ENCODE data around the gene ELL.

The ELL gene

GRCh38 chr19:18502246-18502637 lies 19.6 kb downstream of the ELL start:
- no peaks in the 10 kb centered on the region for H3K9me3 ChIP-seq (ENCODE audit: severe bottlenecking)
- no peak for DNase-seq
- H3K27me3 ChIP-seq (ENCODE audit: insufficient read depth, low read depth, severe bottlenecking) = no peaks in the 10 kb centered on the region
- H3K4me3 ChIP-seq (ENCODE audit: low read depth, low read length) = no peak overlapping the region
- no peaks in the 10 kb centered on the region for H3K36me3 ChIP-seq
- no peak overlapping the region for H3K27ac ChIP-seq
- no peak for TF ChIP-seq CTCF (IDR thresholded peaks at IDR 0.05; ENCODE audit: low read depth, low read length)

GRCh38 chr19:18501832-18502231 lies 20.0 kb downstream of the ELL start:
- Histone ChIP-seq H3K27me3 (ENCODE audit: insufficient read depth, low read depth, severe bottlenecking) (no peaks in the 10 kb centered on the region), H3K9me3 (ENCODE audit: severe bottlenecking) (no peaks in the 10 kb centered on the region), H3K36me3 (no peaks in the 10 kb centered on the region), H3K4me3 (ENCODE audit: low read depth, low read length) (no peak overlapping the region), H3K27ac (no peak overlapping the region)
- TF ChIP-seq CTCF (IDR thresholded peaks at IDR 0.05; ENCODE audit: low read depth, low read length) = no peak
- DNase-seq = no peak

GRCh38 chr19:18501351-18501750 lies 20.5 kb downstream of the ELL start:
- H3K36me3 ChIP-seq = no peaks in the 10 kb centered on the region
- no peaks in the 10 kb centered on the region for H3K27me3 ChIP-seq (ENCODE audit: insufficient read depth, low read depth, severe bottlenecking)
- DNase-seq = no peak
- no peaks in the 10 kb centered on the region for H3K9me3 ChIP-seq (ENCODE audit: severe bottlenecking)
- H3K4me3 ChIP-seq (ENCODE audit: low read depth, low read length) = no peak overlapping the region
- H3K27ac ChIP-seq = no peak overlapping the region
- no peak for TF ChIP-seq CTCF (IDR thresholded peaks at IDR 0.05; ENCODE audit: low read depth, low read length)

- Histone ChIP-seq H3K4me3 (ENCODE audit: low read depth, low read length) (no peak overlapping the region), H3K36me3 (no peaks in the 10 kb centered on the region), H3K9me3 (ENCODE audit: severe bottlenecking) (no peaks in the 10 kb centered on the region), H3K27ac (no peak overlapping the region), H3K27me3 (ENCODE audit: insufficient read depth, low read depth, severe bottlenecking) (no peaks in the 10 kb centered on the region)
- no peak for TF ChIP-seq CTCF (IDR thresholded peaks at IDR 0.05; ENCODE audit: low read depth, low read length)
- DNase-seq = no peak
Observed at GRCh38 chr19:18500799-18501198, 21.1 kb downstream of the ELL start.

- H3K27me3 ChIP-seq (ENCODE audit: insufficient read depth, low read depth, severe bottlenecking) = no peaks in the 10 kb centered on the region
- no peak for DNase-seq
- H3K4me3 ChIP-seq (ENCODE audit: low read depth, low read length) = no peak overlapping the region
- no peak overlapping the region for H3K27ac ChIP-seq
- H3K9me3 ChIP-seq (ENCODE audit: severe bottlenecking) = no peaks in the 10 kb centered on the region
- TF ChIP-seq CTCF (IDR thresholded peaks at IDR 0.05; ENCODE audit: low read depth, low read length) = no peak
- no peaks in the 10 kb centered on the region for H3K36me3 ChIP-seq
Observed at GRCh38 chr19:18500376-18500775, 21.5 kb downstream of the ELL start.

- DNase-seq = no peak
- Histone ChIP-seq H3K36me3 (no peaks in the 10 kb centered on the region), H3K4me3 (ENCODE audit: low read depth, low read length) (no peak overlapping the region), H3K9me3 (ENCODE audit: severe bottlenecking) (no peaks in the 10 kb centered on the region), H3K27me3 (ENCODE audit: insufficient read depth, low read depth, severe bottlenecking) (no peaks in the 10 kb centered on the region), H3K27ac (no peak overlapping the region)
- TF ChIP-seq CTCF (IDR thresholded peaks at IDR 0.05; ENCODE audit: low read depth, low read length) = no peak
Observed at GRCh38 chr19:18499055-18499775, 22.7 kb downstream of the ELL start.
